Natural killer cell treated with Interleukin-12 subunit alpha and Interleukin-12 subunit beta and Interleukin-15 and Interleukin-18, amount 100 ng/mL, for 72 hours (primary cell): Measurements from ENCODE around the gene SLC1A7. TPM values are rescaled to one million over a fixed set of nuclear protein-coding genes. Genes with fewer than 3 reads are reported as not detected.
"Not testable (repeated sequence)": the region's sequence is repeated elsewhere in the genome, so short reads cannot be mapped to it uniquely, and the experiment has no call there.

Source experiments
- ATAC-seq, 2 donors: fragments of 150-1000 bp; cut with Tn5 transposase in 1 of 2; sonication (Bioruptor Pico), chemical (Tn5 transposase) in 1 of 2; 2 replicates each; pipeline ENCODE4 v1.10.0; 2021
- DNase-seq: peaks from one replicate; pipeline ENCODE4 v3.0.0; 2022; ENCODE audit warnings: low spot score
- H3K27ac Mint-ChIP-seq, 2 donors: 1 replicate in 1 of 2; 2 replicates in 1 of 2; pipeline ENCODE4 v1.8.0; 2022; ENCODE audit warnings: mixed read lengths in 2 of 2, mild to moderate bottlenecking in 1 of 2, moderate library complexity in 1 of 2
- H3K27me3 Mint-ChIP-seq, 2 donors: 1 replicate in 1 of 2; 2 replicates in 1 of 2; pipeline ENCODE4 v1.8.0; 2022; ENCODE audit warnings: mixed read lengths in 2 of 2
- H3K36me3 Mint-ChIP-seq: one replicate; pipeline ENCODE4 v1.8.0; 2022; ENCODE audit warnings: mixed read lengths
- H3K4me1 Mint-ChIP-seq, 2 donors: 1 replicate in 1 of 2; 2 replicates in 1 of 2; pipeline ENCODE4 v1.8.0; 2022; ENCODE audit warnings: low read depth in 2 of 2, mixed read lengths in 2 of 2, mild to moderate bottlenecking in 1 of 2
- H3K4me3 Mint-ChIP-seq: one replicate; pipeline ENCODE4 v1.8.0; 2022; ENCODE audit warnings: mixed read lengths
- H3K9me3 Mint-ChIP-seq: 2 replicates; pipeline ENCODE4 v1.8.0; 2022; ENCODE audit warnings: mixed read lengths
- total RNA-seq, 2 donors: library from RNA; stranded (reverse); gene quantifications; one replicate each; pipeline ENCODE4 v1.2.3, GENCODE V29; 2022

Gene SLC1A7
- 1 to 10 TPM in 1 of 2 donors, under 1 TPM in 1; 0.29 to 1.1 TPM for total RNA-seq

DNA sequence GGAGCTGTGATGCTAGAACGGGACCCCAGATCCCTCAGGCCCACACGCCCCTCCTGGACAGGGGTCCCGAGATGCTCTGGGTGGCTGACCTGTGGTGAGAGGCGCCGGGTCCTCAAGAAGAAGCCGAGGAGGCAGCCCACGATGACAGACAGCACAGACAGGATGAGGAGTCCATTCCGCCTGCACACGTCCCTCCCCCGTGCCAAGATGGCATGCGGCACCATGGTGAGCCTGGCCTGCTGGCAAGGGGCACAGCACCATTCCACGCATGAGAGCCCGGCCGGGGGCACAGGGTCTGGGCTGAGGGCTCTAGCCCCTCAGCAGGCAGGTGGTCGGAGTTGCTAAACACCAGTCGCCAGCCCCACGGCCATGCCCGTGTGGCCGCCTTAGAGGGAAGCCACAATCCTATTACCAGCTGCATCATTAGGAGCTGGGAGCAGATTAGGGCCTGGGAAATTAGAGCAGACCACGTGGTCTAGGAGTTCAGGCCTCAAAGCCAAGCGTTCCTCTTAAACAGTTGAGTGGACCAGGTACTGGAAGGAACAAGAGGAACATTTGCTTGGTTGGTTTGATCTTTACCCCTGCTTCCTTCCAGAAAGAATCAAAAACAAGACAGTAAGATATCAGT is at the start of gene SLC1A7:
Gene SLC1A7, minus strand, starts transcription at position 413 of the 628 bp plus-strand sequence. Its CDS starts 189 bp downstream, at position 224.
- H3K4me3 Mint-ChIP-seq, result no peak within 1 kb of the TSS
- peaks cover 0 to 10% of the 10 kb centered on the region in 2 donors for H3K4me1 Mint-ChIP-seq
- peaks cover 8% of the 10 kb centered on the region for H3K9me3 Mint-ChIP-seq
- DNase-seq (no peak), ATAC-seq (peak; percentile 24 to 33)
- H3K27ac Mint-ChIP-seq, result no peak within 1 kb of the TSS
- peaks cover 9% of the 10 kb centered on the region for H3K36me3 Mint-ChIP-seq
- no peaks in the 10 kb centered on the region for H3K27me3 Mint-ChIP-seq

DNA sequence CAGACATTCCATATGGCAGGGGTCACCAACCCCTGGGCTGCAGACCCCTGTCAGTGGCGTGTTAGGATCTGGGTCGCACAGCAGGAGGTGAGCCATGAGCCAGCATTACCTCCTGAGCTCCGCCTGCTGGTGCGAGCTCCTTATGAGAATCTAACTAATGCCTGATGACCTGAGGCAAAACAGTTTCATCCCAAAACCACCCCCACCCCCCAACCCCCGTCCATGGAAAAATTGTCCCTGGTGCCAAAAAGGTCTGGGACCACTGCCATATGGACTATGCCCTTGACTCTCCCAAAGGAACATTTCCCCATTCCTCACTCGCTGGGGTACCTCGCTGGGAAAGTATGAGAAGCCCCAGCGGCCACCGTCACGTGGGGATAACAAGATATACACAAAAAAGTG is 47.8 kb upstream of the SLC1A7 start:
- no peak overlapping the region for H3K4me3 Mint-ChIP-seq
- H3K9me3 Mint-ChIP-seq, result no peaks in the 10 kb centered on the region
- DNase-seq, result no peak
- peaks cover 0 to 4% of the 10 kb centered on the region in 2 donors for H3K4me1 Mint-ChIP-seq
- no peak overlapping the region for H3K27ac Mint-ChIP-seq
- peaks cover 0 to 6% of the 10 kb centered on the region in 2 donors for H3K27me3 Mint-ChIP-seq
- no peaks in the 10 kb centered on the region for H3K36me3 Mint-ChIP-seq
- no peak for ATAC-seq

DNA sequence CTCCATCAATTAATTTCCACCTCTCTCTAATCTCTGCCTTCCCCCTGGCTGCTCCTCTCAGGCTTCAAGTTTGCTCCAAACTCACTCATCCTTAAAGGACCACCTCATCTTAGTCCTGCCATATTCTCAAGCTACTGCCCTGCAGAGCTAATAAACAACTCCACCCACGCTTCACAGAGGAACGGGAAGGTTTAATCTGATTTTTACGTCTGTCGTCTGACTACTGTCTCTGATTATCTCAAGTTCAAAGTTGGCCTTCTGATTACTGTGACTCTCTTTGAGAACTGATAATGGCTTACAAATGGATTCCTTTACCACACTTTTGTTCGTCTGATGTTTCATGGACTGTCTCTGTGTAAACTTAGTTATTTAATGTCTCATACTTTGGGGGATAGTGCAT is 46.6 kb upstream of the SLC1A7 start:
- Mint-ChIP-seq H3K27ac (no peak overlapping the region), H3K4me1 (peaks cover 0 to 4% of the 10 kb centered on the region in 2 donors), H3K9me3 (no peaks in the 10 kb centered on the region), H3K27me3 (peaks cover 0 to 6% of the 10 kb centered on the region in 2 donors), H3K4me3 (no peak overlapping the region), H3K36me3 (no peaks in the 10 kb centered on the region)
- ATAC-seq (no peak), DNase-seq (no peak)

DNA sequence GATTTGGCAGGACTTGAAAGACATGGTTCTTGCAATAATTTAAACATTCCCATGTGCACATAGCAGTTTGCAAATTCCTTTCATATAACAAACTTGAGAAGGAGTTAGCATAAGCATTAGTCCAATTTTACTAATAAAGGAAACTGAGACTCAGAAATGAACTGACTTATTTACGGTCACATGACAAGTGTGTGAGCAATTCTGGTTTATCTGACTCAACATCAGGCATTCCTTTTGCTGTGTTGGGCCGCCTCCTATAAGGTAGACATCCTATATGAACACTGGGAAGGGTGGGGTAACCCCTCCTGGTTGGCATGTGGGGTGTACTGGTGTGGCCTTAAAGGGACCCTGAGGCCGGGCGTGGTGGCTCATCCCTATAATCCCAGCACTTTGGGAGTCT is 45.7 kb upstream of the SLC1A7 start:
- Mint-ChIP-seq H3K9me3 (no peaks in the 10 kb centered on the region), H3K27me3 (peaks cover 0 to 6% of the 10 kb centered on the region in 2 donors), H3K27ac (no peak overlapping the region), H3K4me1 (peaks cover 0 to 4% of the 10 kb centered on the region in 2 donors), H3K36me3 (no peaks in the 10 kb centered on the region), H3K4me3 (no peak overlapping the region)
- ATAC-seq, result no peak
- DNase-seq, result no peak

DNA sequence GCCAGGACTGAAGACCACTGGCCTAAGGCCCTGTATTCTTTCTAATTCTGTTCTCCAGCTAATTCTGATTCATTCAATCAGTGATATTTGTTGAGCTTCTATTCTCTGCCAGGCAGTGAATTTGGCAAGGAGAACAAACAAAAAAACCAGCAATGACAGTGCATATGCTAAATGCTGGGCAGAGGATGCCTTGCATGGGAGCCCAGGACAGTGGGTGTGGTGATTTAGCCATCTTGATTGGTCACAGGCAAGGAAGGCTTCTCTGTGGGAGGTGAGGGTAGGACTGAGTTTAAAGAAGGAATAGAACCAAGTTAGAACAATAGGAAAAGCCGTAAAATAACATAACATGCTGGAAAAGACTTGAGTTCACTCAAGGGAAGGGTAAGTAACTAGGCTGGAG is 45.0 kb upstream of the SLC1A7 start:
- H3K9me3 Mint-ChIP-seq, result no peaks in the 10 kb centered on the region
- no peaks in the 10 kb centered on the region for H3K36me3 Mint-ChIP-seq
- no peak for DNase-seq
- no peak overlapping the region for H3K27ac Mint-ChIP-seq
- H3K4me1 Mint-ChIP-seq, result peaks cover 0 to 4% of the 10 kb centered on the region in 2 donors
- ATAC-seq, result no peak
- H3K4me3 Mint-ChIP-seq, result no peak overlapping the region
- peaks cover 0 to 6% of the 10 kb centered on the region in 2 donors for H3K27me3 Mint-ChIP-seq

DNA sequence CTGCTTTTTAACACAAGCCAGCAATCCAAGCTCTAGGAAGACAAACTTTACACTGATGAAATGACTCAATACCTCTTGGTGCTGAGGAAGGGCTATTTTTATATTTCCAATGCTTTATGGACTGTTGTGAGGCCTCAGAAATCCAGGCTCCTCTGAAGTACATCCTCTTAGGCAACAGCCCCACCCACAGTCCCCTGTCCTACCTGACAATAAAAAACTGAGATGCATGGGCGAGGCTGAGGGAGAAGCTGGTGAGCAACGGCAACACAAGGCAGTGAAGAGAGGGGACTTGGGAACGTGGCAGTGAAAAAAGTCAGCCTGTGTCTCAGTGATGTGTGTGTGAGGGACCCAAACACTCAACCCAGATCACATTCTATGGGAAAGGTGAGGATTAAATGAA is 44.1 kb upstream of the SLC1A7 start:
- H3K36me3 Mint-ChIP-seq, result no peaks in the 10 kb centered on the region
- H3K27ac Mint-ChIP-seq, result no peak overlapping the region

DNA sequence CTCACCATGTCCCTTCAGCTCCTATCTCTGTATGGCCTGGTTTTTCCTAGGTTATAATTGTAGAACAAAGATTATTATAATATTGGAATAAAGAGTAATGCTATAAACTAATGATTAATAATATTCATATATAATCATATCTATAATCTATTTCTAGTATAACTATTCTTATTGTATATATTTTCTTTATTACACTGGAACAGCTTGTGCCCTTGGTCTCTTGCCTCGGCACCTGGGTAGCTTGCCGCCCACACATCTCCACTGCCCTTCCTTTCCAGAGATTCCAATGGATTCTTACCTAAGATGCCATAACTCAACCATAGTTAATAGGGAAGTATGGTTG is 43.5 kb upstream of the SLC1A7 start:
- not testable (repeated sequence) for H3K27me3 Mint-ChIP-seq, ATAC-seq, H3K4me3 Mint-ChIP-seq, DNase-seq, H3K36me3 Mint-ChIP-seq, H3K4me1 Mint-ChIP-seq, H3K27ac Mint-ChIP-seq, H3K9me3 Mint-ChIP-seq

More for the DNA sequence above, 44.1 kb upstream of the SLC1A7 start:
- Mint-ChIP-seq H3K9me3 (no peaks in the 10 kb centered on the region), H3K4me3 (no peak overlapping the region), H3K4me1 (peaks cover 0 to 4% of the 10 kb centered on the region in 2 donors), H3K27me3 (peaks cover 0 to 6% of the 10 kb centered on the region in 2 donors)
- ATAC-seq (no peak), DNase-seq (no peak)

DNA sequence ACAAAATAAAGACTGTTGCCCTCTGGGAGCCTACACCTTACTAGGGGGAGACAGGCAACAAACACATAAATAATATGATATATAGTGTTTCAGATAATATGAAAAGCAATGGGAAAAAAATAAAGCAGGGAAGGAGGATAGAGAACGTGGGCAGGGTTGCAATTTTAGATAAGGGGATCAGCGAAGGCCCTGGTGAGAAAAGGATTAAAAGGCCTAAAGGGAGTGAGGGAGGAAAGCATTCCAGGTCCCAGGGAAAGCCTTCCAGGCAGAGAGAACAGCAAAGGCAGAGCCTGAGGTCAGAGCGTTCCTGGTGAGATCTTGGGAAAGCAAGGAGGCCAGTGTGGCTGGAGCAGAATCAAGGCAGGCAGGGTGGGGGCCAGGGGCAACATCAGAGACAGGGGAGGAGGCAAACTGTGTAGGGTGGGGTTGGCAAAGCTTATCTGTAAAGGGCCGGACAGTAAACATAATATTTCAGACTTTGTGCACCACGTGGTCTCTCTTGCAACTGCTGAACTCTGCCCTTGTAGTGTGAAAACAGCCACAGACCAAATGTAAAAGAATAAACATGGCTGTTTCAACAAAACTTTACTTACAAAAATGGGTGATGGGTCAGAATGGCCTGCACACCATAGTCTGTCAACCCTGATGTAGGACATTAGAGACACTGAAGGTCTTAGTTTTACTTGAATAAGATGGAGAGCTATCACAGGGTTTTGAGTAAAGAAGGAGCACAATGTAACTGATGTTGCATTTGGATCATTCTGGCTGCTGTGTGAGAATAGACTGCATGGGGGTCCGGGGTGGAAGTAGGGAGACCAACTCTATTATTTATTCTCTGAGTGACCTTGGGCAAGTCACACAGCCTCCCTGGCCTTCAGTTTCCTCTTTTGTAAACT is 40.9 kb upstream of the SLC1A7 start:
- no peak for DNase-seq
- Mint-ChIP-seq H3K4me3 (no peak overlapping the region), H3K27me3 (peaks cover 0 to 4% of the 10 kb centered on the region in 2 donors), H3K9me3 (no peaks in the 10 kb centered on the region), H3K27ac (no peak overlapping the region), H3K4me1 (no peaks in the 10 kb centered on the region), H3K36me3 (no peaks in the 10 kb centered on the region)
- ATAC-seq, result no peak

DNA sequence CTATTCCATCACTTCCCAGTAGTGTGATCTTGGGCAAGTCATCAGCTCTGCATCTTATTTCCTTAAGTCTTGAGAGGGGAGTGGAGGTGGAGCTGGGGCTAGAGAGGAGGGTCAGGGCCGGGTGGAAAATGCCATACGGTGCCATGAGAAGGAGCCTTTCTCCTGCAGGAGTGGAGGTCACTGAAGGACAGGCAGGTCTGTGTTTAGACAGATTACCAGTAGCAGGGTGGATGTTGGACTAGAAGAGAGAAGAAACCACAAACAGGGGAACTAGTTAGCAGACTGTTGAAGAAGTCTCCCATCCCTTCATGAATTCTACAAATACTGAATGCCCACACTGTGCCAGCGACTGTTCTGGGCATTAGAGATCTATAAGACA is 40.3 kb upstream of the SLC1A7 start:
- Mint-ChIP-seq H3K4me1 (no peaks in the 10 kb centered on the region), H3K4me3 (no peak overlapping the region), H3K27ac (no peak overlapping the region), H3K27me3 (peaks cover 0 to 4% of the 10 kb centered on the region in 2 donors), H3K9me3 (no peaks in the 10 kb centered on the region), H3K36me3 (no peaks in the 10 kb centered on the region)
- ATAC-seq (no peak), DNase-seq (no peak)

DNA sequence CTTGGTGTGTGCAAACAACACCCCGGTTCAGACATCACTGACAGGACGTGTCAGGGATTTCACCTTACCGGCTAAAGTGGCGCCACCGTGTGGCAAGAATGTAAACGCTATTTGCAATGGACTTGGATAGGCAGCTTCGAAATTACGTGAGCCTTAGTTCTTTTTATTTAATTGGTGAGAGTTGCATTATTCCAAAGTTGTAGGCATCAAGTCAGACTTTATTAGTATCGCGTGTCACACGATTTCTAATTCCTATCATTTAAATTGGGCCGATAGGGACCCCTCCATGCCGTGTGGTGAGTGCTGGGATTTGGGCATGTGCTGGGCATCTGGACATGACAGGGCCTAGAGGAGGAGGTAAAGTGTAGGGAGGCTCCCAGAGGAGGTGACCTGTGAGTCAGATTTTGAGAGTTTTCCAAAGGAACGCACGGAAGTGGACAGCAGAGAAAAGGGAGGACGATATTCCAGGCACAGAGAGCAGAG is 39.7 kb upstream of the SLC1A7 start:
- Mint-ChIP-seq H3K27me3 (peaks cover 0 to 5% of the 10 kb centered on the region in 2 donors), H3K27ac (no peak overlapping the region), H3K4me3 (no peak overlapping the region), H3K4me1 (no peaks in the 10 kb centered on the region), H3K36me3 (no peaks in the 10 kb centered on the region), H3K9me3 (no peaks in the 10 kb centered on the region)
- DNase-seq (peak; percentile 83), ATAC-seq (peak; percentile 75)

DNA sequence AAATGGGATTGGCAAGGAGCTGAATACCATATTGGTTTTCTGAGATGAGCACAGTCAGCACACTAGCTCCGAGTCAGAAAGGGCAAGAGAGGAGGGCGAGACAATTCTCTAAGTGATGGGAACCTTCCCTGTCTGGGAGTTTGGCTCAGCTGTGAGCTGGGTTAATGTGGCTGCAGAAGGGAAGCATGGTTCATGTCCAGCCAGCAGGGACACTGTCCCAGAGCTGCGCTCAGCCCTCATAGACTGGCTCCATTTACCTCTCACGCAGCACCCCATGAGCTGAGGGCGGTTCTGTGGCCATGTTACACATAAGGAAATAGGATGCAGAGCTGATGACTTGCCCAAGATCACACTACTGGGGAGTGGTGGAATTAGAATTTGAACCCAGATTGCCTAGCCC is 38.5 kb upstream of the SLC1A7 start:
- H3K4me3 Mint-ChIP-seq, result no peak overlapping the region
- H3K4me1 Mint-ChIP-seq, result no peaks in the 10 kb centered on the region
- H3K9me3 Mint-ChIP-seq, result no peaks in the 10 kb centered on the region
- peaks cover 0 to 7% of the 10 kb centered on the region in 2 donors for H3K27me3 Mint-ChIP-seq
- no peak overlapping the region for H3K27ac Mint-ChIP-seq
- DNase-seq, result no peak
- no peak for ATAC-seq
- no peaks in the 10 kb centered on the region for H3K36me3 Mint-ChIP-seq

DNA sequence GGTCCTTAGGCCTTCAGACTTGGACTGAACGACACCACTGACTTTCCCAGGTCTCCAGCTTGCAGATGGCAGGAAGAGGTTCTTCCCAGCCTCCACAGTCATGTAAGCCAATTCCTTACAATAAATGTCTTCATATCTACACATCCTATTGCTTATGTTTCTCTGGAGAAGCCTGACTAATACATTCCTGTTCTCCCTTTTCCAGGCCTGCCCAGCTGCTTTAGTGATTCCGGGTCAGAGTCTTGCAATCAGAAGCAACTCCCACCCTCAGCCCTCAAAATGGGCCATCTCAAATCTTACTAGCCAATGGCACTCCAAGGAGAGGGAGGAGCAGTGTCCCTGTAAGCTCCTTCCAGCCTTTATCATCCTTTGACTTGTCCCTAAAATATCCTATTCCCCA is 37.8 kb upstream of the SLC1A7 start:
- H3K9me3 Mint-ChIP-seq, result no peaks in the 10 kb centered on the region
- DNase-seq (no peak), ATAC-seq (no peak)
- no peak overlapping the region for H3K4me3 Mint-ChIP-seq
- H3K27ac Mint-ChIP-seq, result no peak overlapping the region
- peaks cover 0 to 12% of the 10 kb centered on the region in 2 donors for H3K27me3 Mint-ChIP-seq
- H3K36me3 Mint-ChIP-seq, result no peaks in the 10 kb centered on the region
- no peaks in the 10 kb centered on the region for H3K4me1 Mint-ChIP-seq

DNA sequence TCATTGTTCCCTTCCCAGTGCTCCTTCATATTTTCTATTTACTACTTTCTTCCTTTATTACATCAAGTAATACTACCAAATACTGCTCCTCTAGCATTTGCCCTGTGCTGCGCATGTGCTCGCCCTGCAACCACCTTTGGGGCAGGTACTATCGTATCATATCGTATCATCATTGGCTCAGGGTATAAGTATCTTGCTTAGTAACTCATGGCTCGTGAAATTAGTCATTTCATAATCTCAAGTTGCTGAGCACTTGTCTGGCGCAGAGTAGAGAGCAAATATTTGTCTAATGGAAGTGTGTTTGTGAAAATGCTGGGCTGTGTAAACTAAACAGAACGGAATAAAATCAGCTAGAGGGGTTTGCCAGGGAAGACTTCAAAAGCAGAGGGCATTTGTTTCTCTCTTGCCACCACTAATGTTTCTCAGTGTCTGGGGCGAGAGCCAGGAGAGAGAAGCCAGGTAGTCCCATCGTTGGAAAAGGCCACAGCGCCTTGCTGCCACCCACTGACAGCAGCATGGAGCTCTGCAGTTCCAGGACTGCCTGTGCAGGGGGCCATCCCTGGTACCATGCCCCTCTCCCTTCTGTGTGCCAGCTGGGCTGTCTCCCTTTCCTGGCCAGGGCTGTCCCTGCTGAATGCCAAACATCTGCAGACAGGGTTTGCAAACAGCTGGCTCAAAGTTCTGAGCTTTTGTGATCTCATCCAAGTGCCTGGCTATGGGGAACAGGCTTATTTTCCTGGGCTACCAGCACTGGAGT is 34.2 kb upstream of the SLC1A7 start:
- ATAC-seq (no peak), DNase-seq (no peak)
- Mint-ChIP-seq H3K27ac (no peak overlapping the region), H3K27me3 (peaks cover 7 to 18% of the 10 kb centered on the region in 2 donors), H3K9me3 (no peaks in the 10 kb centered on the region), H3K4me3 (no peak overlapping the region), H3K36me3 (no peaks in the 10 kb centered on the region), H3K4me1 (peaks cover 7 to 13% of the 10 kb centered on the region in 2 donors)
